Lower leg skin (tissue), 3 donors: ENCODE measurements around the gene OSBPL2.

Experiments
- CTCF ChIP-seq, 3 donors: fragments of 450-650 bp; IDR thresholded peaks; one replicate each; pipeline ENCODE4 v1.5.1; 2016; ENCODE audit warnings: antibody characterized with exemption in 3 of 3, mild to moderate bottlenecking in 3 of 3, moderate library complexity in 2 of 3
- POLR2A ChIP-seq, 2 donors: fragments of 450-650 bp; IDR thresholded peaks; one replicate each; pipeline ENCODE4 v1.6.1; 2016 to 2017; ENCODE audit warnings: antibody characterized with exemption in 2 of 2, mild to moderate bottlenecking in 1 of 2, moderate library complexity in 1 of 2

GRCh38 chr20:62224113-62224855 lies 14.0 kb upstream of the OSBPL2 start:
- TF ChIP-seq CTCF (IDR thresholded peaks at IDR 0.05) (no peak), POLR2A (IDR thresholded peaks at IDR 0.05) (no peak)
